HG03064 (cell line): ENCODE results near the gene EIF4G1.
A peak's percentile ranks its signal among the peaks of the same experiment; 100 is the strongest.
"Not testable (repeated sequence)": the region's sequence is repeated elsewhere in the genome, so short reads cannot be mapped to it uniquely, and the experiment has no call there.

ENCODE experiments used
- ATAC-seq: cut with Tn5 transposase; IDR thresholded peaks from one replicate; pipeline ENCODE4 v1.9.1; 2021; ENCODE audit warnings: low read depth; ENCODE audit not compliant: unreplicated experiment

The EIF4G1 gene, protein sequence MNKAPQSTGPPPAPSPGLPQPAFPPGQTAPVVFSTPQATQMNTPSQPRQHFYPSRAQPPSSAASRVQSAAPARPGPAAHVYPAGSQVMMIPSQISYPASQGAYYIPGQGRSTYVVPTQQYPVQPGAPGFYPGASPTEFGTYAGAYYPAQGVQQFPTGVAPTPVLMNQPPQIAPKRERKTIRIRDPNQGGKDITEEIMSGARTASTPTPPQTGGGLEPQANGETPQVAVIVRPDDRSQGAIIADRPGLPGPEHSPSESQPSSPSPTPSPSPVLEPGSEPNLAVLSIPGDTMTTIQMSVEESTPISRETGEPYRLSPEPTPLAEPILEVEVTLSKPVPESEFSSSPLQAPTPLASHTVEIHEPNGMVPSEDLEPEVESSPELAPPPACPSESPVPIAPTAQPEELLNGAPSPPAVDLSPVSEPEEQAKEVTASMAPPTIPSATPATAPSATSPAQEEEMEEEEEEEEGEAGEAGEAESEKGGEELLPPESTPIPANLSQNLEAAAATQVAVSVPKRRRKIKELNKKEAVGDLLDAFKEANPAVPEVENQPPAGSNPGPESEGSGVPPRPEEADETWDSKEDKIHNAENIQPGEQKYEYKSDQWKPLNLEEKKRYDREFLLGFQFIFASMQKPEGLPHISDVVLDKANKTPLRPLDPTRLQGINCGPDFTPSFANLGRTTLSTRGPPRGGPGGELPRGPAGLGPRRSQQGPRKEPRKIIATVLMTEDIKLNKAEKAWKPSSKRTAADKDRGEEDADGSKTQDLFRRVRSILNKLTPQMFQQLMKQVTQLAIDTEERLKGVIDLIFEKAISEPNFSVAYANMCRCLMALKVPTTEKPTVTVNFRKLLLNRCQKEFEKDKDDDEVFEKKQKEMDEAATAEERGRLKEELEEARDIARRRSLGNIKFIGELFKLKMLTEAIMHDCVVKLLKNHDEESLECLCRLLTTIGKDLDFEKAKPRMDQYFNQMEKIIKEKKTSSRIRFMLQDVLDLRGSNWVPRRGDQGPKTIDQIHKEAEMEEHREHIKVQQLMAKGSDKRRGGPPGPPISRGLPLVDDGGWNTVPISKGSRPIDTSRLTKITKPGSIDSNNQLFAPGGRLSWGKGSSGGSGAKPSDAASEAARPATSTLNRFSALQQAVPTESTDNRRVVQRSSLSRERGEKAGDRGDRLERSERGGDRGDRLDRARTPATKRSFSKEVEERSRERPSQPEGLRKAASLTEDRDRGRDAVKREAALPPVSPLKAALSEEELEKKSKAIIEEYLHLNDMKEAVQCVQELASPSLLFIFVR (N-terminal part only)

DNA sequence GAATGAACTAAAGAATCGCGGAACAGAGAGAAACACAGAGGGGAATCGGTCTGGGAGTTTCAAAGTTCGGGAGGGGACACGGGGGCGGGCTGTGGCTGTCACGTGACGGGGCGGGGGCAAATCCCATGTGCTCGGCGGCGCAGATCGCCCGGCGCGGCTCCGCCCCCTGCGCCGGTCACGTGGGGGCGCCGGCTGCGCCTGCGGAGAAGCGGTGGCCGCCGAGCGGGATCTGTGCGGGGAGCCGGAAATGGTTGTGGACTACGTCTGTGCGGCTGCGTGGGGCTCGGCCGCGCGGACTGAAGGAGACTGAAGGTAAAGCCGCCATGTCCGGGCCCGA lies at the start of gene EIF4G1:
Gene EIF4G1, plus strand, starts transcription at position 244 of the 337 bp plus-strand sequence. CDS start 1,191 bp downstream, outside the sequence.
- peak; percentile 80 for ATAC-seq

DNA sequence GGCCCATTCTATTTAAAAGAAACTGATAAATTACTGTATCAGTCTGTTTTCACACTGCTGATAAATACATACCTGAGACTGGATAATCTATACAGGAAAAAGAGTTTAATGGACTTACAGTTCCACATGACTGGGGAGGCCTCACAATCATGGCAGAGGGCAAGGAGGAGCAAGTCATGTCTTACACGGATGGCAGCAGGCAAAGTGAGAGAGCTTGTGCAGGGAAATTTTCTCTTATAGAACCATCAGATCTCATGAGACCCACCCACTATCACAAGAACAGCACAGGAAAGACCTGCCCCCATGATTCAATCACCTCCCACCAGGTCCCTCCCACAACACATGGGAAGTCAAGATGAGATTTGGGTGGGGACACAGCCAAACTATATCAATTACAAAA lies 47.2 kb upstream of the EIF4G1 start:
- ATAC-seq, result not testable (repeated sequence)

- ATAC-seq, result no peak
Observed at GRCh38 chr3:184272269-184272668, 42.1 kb upstream of the EIF4G1 start.

DNA sequence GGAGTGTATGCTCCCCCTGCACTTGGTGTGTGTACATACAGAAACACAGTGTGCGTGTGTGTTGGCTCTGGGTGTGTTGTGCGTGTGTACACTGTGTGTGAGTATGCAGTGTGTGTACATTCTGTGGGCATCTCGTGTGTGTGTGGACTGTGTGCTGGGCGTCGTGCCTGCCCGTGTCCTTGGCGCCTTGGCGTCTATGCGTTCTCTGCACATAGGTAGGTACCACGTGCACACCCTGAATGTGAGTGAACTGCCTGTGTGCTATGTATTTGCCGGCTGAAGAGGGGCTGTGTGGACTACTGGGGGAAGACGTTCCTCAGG lies 39.1 kb upstream of the EIF4G1 start:
- no peak for ATAC-seq

DNA sequence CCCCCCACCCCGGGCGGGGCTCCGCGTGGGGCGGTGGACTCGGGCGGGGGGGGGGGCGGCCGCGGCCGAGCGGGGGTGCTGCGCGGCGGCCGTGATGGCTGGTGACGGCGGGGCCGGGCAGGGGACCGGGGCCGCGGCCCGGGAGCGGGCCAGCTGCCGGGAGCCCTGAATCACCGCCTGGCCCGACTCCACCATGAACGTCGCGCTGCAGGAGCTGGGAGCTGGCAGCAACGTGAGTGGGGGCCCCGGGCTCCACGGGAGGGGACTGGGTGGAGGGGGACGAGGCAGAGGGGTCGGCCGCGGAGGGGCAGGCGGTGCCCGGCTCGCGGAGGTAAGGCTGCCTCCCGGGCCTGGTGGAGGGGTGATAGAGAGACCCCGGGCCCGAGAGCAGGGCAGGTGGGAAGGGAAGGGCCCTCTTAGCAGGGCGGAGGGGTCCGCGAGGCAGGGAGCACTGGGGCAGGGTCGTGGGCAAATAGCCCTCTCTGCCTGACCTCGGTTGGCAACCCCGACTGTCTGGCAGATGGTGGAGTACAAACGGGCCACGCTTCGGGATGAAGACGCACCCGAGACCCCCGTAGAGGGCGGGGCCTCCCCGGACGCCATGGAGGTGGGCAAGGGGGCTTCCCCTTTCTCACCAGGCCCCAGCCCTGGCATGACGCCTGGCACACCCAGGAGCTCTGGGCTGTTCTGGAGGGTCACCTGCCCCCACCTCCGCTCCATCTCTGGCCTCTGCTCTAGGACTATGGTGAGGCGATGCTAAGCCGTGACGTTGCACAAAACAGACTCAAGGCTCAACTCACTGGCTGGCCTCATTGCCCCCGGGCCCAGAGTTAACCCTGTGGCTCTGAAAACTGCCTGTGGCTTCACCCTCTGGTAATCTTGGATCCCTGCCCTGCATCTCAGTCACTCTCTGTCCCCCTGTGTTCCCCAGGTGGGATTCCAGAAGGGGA lies 38.2 kb upstream of the EIF4G1 start, which contains the start of gene ECE2:
Gene ECE2, plus strand, starts transcription at position 62 of the 950 bp plus-strand sequence. Its CDS starts 132 bp downstream, at position 194.
- ATAC-seq, result no peak

- ATAC-seq, result no peak
Observed at GRCh38 chr3:184277366-184277765, 37.0 kb upstream of the EIF4G1 start.

- no peak for ATAC-seq
Observed at GRCh38 chr3:184282941-184283340, 31.5 kb upstream of the EIF4G1 start.

DNA sequence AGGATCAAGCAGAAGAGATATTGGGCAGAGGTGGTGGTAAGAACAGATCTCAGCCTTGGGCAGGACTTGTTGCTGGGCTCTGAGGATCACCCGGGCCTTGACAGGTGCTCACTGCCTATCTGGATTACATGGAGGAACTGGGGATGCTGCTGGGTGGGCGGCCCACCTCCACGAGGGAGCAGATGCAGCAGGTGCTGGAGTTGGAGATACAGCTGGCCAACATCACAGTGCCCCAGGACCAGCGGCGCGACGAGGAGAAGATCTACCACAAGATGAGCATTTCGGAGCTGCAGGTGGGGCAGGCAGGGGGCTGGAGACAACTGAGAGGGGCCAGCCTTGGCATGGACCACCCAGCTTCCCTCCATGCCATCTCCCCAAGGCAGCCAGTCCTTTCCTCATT lies 30.7 kb upstream of the EIF4G1 start:
- no peak for ATAC-seq

DNA sequence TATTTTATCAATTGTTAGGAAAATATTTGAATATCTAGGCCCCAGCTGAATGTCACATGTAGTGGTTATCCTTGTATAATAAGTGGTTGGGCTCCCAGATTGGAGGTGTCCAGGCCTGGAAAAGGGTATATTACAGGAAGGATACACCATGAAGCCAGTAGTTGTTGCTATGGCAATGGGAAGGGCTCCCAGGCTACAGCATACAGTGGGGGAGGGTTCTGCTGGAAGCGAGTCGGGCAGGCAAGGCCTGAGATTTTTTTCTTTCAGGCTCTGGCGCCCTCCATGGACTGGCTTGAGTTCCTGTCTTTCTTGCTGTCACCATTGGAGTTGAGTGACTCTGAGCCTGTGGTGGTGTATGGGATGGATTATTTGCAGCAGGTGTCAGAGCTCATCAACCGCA lies 29.7 kb upstream of the EIF4G1 start:
- no peak for ATAC-seq

- no peak for ATAC-seq
Observed at GRCh38 chr3:184289426-184289938, 24.9 kb upstream of the EIF4G1 start.

GRCh38 chr3:184290331-184290730 lies 24.1 kb upstream of the EIF4G1 start:
- ATAC-seq, result no peak

DNA sequence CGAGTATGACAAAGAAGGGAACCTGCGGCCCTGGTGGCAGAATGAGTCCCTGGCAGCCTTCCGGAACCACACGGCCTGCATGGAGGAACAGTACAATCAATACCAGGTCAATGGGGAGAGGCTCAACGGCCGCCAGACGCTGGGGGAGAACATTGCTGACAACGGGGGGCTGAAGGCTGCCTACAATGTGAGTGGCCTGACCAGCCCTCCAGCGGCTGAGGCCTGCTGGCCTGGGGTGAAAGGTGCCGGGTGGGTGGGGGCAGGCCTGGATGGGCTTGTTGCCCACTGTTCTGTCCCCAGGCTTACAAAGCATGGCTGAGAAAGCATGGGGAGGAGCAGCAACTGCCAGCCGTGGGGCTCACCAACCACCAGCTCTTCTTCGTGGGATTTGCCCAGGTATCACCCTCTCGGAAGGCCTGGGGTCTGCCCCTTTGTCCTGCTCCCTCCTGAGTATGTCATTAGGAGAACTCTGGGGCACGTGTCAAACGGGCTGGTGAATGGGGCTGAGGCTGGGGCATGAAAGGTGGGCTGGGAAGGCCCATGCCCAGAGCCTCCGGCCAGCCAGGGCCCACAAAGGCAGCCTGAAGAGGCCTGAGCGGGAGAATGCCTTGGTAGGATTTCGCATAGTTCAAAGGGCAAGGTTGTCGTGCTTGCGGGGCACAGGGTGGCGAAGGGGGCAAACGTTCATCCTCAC lies 23.2 kb upstream of the EIF4G1 start:
- ATAC-seq, result no peak

DNA sequence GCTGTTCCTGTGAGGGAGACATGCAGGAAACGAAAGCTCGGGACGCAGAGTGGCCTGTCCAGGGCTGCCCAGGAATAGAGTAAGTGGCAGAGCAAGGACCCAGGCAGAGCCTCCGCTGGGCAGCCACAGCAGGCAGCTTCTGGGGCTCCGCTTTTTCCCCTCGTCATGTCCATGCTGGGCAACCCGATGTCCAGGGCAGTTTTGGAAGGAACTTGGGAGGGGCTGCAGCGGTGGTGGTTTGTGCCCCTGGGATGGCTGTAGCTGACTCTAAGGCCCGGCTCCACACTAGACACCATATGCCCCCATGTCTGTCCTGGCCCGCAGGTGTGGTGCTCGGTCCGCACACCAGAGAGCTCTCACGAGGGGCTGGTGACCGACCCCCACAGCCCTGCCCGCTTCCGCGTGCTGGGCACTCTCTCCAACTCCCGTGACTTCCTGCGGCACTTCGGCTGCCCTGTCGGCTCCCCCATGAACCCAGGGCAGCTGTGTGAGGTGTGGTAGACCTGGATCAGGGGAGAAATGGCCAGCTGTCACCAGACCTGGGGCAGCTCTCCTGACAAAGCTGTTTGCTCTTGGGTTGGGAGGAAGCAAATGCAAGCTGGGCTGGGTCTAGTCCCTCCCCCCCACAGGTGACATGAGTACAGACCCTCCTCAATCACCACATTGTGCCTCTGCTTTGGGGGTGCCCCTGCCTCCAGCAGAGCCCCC lies 22.5 kb upstream of the EIF4G1 start:
- no peak for ATAC-seq

DNA sequence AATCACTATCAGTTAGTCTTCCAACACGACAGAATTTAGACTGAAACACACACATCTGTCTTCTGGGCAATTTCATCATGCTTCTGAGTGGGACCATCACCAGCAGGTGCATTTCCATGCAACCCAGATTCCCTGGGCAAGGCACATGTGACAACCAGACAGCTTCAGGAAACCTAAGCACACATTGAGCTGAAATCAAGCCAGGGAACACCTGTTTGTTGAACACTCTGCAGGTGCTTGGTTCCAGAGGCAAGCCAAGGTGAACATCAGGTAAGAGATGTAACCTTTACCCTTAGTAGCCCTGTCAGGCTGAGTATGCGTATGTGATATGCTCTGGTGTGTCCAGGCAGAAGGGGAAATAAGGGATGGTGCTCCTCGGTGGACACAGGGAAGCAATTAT lies 18.6 kb upstream of the EIF4G1 start:
- ATAC-seq, result no peak

- ATAC-seq, result no peak
Observed at GRCh38 chr3:184296616-184297015, 17.8 kb upstream of the EIF4G1 start.

- ATAC-seq, result peak; percentile 94
Observed at GRCh38 chr3:184298759-184299487, 15.5 kb upstream of the EIF4G1 start, which contains the start of gene PSMD2. Gene PSMD2, plus strand, starts transcription at chr3:184299241. Its CDS starts 26 bp downstream, at chr3:184299267.

DNA sequence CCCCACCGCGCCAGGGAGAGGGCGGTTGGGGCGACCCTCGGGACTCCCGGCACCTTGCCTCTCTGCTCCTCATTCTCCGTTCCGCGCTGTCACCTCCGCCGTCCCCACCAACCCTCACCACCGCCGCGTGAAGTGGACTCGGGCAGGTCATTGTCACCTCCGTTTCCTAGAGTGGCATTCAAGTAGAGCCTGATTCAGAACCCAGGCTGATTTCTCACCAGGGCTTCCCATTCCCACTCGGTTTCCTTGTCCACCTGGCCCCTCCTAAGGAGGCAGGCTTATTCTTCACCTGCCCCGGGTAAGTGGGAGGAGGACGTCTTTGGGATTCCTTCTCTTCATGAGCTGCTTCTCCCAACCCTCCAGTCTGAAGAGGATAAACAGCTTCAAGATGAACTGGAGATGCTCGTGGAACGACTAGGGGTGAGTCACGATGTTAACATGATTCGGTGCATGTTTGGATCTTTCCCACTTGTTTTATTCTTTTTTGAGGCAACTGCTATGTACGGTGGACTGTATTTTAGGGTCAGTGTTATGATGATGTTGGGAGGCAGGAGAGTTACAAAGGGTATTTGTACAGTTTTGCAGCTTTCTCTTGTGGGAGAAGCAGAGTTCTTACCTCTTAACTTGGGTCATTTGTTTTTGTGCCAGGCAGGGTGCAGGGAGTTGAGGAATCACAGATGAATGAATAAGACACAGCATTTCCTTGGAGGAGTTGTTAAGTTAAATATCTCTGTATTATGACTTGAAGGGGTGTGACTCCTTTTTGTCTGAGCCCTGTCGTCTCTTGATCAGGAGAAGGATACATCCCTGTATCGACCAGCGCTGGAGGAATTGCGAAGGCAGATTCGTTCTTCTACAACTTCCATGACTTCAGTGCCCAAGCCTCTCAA lies 14.7 kb upstream of the EIF4G1 start:
- no peak for ATAC-seq
